ENCODE measurements around the gene HLA-DOA. TPM values are rescaled to one million over a fixed set of nuclear protein-coding genes. Genes with fewer than 3 reads are reported as not detected.

Gene HLA-DOA
- total RNA-seq, 1 experiment from 2014 or later: 0.14 TPM

DNA sequence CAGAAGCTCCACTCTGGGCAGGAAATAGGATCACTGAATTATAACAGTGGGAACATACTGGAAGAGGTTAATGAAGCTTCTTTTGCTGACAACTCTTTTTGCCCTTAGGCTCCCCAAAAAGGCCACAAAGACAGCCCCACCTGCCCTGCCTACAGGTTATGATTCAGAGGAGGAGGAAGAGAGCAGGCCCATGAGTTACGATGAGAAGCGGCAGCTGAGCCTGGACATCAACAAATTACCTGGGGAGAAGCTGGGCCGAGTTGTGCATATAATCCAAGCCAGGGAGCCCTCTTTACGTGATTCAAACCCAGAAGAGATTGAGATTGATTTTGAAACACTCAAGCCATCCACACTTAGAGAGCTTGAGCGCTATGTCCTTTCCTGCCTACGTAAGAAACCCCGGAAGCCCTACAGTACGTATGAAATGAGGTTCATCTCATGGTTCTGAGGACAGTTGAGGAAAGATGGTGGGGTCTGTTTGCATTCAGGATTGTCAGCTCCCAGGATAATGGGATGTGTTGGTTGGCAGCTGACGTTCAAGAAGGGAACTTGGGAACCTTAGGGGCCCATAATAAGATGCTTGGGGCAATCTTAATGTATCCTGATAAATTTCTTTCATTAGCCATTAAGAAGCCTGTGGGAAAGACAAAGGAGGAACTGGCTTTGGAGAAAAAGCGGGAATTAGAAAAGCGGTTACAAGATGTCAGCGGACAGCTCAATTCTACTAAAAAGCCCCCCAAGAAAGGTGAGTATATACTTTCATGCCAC lies 29.5 kb downstream of the HLA-DOA start:
- DNase-seq (ENCODE audit: low spot score): no peak

DNA sequence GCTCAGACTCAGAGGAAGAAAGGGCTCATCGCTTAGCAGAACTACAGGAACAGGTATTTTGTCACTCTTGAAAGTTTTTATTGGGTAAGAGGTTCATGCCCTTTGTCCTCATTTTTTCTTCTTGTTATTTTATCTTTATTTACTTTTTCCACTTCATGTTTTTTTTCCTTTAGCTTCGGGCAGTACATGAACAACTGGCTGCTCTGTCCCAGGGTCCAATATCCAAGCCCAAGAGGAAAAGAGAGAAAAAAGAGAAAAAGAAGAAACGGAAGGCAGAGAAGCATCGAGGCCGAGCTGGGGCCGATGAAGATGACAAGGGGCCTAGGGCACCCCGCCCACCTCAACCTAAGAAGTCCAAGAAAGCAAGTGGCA lies 31.5 kb downstream of the HLA-DOA start:
- no peak for DNase-seq (ENCODE audit: low spot score)

DNA sequence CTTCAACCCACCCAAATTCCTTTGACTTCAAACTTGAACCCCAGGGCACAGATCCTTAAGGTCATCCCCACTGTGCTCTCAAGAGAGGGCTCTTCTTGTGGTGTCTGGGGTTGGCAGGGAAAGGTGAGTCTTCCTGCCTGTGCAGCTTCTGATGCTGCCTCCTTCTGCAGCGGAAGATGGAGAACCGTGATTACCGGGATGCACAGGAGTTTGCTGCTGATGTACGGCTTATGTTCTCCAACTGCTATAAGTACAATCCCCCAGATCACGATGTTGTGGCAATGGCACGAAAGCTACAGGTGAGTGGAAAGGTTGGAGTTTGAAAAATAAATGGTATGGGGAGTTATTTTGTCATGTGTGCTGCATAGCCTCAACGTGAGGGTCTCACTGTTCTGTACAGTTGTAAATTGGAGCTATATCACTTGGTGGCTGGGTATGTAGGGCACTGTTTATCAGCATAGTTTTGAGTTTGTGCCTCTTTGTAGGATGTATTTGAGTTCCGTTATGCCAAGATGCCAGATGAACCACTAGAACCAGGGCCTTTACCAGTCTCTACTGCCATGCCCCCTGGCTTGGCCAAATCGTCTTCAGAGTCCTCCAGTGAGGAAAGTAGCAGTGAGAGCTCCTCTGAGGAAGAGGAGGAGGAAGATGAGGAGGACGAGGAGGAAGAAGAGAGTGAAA lies 32.0 kb downstream of the HLA-DOA start:
- DNase-seq (ENCODE audit: low spot score): no peak

DNA sequence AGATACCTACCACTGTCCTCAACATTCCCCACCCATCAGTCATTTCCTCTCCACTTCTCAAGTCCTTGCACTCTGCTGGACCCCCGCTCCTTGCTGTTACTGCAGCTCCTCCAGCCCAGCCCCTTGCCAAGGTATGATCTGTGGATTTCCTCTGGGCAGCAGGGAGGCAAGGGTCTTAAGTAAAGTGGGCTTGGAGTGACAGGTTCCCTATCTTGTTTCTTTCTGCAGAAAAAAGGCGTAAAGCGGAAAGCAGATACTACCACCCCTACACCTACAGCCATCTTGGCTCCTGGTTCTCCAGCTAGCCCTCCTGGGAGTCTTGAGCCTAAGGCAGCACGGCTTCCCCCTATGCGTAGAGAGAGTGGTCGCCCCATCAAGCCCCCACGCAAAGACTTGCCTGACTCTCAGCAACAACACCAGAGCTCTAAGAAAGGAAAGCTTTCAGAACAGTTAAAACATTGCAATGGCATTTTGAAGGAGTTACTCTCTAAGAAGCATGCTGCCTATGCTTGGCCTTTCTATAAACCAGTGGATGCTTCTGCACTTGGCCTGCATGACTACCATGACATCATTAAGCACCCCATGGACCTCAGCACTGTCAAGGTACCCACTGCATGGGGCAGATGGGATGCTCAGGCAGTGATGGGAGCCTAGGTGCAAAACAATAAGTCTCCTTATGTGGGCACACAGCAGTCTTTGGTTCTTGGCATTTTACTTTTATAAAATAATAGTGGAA lies 32.9 kb downstream of the HLA-DOA start:
- no peak for DNase-seq (ENCODE audit: low spot score)

DNA sequence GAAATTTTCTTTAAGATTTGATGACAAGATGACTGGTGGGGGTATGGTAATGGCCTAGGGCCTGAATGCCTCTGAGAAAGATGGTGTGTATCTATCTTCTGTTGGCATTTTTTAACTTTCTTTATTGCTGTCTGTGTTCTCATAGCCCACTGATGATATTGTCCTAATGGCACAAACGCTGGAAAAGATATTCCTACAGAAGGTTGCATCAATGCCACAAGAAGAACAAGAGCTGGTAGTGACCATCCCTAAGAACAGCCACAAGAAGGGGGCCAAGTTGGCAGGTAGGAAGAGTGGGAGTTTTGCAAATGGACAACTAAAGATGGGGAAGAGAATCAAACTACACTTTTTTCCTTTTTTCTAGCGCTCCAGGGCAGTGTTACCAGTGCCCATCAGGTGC lies 33.5 kb downstream of the HLA-DOA start:
- no peak for DNase-seq (ENCODE audit: low spot score)

DNA sequence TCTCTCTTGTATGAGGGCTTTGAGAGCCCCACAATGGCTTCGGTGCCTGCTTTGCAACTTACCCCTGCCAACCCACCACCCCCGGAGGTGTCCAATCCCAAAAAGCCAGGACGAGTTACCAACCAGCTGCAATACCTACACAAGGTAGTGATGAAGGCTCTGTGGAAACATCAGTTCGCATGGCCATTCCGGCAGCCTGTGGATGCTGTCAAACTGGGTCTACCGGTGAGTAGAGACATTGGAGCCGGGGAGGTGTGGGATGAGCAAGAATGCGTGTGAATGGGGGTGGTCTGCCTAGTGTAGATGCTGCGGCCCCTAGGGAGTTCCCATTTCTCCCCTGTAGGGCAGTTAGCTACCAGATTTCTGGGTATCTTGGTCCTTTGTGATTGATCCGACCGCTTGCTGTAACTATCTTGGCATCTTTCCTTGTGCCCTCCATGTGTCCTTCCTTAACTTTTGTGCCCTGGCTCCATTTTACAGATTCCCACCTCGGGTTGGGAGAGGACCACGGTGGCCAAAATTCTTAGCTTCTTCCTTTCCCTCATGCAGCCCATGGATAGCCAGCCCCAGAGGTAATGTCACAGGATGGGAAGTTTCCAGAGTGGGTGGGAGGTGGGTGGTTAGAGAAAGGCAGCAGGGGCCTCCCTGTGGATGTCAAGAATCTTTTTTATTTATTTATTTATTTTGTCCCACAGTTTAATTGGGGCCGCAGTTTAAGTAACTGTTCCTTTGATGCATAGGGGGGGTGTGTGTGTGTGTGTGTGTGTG lies 34.7 kb downstream of the HLA-DOA start:
- DNase-seq (ENCODE audit: low spot score): no peak

DNA sequence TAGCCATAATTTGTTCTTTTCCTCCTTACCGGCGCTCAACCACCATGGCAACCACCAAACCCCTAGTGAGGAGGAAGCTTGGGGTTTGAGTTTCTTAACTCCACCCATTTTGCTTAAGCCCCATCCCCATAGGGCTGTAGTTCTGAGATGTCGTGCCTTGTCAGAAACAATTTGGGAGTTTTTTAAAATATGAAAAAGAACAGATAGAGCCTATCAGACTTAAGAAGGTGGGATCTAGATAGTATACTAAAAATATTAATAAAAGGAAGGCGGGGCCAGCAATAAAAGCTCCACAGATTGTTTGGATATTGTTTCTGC lies 35.4 kb downstream of the HLA-DOA start:
- DNase-seq (ENCODE audit: low spot score): peak; percentile 38

DNA sequence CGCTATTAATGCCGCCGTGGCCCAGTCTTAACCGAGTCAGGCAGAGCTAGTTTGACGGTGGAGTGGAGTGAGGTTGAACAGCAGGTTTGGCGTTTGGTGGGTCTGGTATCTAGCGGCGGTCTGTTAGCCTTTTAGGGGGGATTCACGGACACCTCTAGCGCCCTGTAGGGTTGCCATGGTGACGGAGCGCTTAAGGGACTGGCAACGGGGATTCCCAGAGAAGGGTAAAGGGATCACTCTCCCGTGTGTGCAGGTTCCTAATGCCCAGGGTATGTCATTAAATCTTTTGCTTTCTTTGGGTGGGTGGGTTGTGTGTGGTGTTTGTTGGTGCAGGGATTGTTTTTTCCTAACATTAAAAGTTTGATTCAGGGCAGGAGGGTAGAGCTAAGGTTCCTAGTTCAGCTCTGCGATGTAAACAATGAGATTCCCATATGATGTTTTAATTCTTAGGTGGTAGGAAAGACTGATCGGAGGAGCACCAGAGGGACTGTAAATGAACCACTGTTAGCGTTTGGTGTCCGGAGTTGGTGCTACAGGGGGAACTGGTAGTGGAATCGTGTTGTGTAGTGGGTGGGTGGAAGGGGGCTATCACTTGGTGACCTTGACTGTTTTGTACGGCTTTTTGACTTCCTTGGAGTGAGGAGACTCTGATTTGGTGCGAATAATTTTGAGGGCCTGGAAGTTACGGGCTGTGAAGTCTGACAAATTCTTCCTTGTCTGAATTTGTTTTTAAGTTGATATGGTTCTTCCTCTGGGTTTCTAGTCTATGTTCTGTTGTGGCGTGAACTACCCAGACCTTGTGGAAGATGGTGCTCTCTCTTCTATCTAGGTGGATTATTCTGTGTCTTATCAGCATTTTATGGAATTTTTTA lies 36.0 kb downstream of the HLA-DOA start:
- peak; percentile 22 for DNase-seq (ENCODE audit: low spot score)

DNA sequence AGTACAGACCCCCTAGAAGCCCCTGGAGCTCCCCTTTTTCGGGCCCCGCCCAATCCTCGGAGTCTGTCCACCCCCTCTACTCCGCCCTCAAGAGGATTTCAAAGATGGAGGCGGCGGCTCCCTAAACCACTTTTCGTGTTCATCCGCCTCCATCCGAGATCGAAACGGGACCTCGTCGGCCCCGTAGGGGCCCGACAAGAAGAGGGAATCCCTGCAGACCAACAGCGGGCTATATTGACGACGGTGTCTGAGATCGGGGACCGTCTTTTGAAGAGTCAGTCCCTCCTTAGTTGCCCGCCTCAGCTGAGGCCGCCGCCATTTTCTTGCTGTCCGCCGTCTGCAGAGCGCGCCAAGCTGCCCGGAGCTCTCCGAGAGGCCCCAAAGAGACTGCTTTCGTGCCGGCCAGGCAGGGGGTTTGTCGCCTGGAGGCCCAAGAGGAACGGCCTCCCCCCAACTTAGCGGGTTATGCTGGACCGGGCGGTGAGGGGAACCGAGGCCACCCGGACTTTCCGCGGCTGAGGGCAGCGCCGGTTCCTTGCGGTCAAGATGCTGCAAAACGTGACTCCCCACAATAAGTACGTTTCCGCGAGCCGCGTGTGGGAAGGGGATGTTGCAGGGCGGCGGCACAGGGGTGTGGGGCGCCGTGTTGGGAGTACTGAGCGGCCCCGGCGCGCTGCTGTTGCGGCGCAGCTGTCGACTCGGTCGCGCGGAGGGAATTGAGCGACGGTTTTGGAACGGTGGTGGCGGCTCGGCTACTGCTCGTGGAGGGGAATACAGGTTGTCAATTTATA lies 36.8 kb downstream of the HLA-DOA start:
- no peak for DNase-seq (ENCODE audit: low spot score)

DNA sequence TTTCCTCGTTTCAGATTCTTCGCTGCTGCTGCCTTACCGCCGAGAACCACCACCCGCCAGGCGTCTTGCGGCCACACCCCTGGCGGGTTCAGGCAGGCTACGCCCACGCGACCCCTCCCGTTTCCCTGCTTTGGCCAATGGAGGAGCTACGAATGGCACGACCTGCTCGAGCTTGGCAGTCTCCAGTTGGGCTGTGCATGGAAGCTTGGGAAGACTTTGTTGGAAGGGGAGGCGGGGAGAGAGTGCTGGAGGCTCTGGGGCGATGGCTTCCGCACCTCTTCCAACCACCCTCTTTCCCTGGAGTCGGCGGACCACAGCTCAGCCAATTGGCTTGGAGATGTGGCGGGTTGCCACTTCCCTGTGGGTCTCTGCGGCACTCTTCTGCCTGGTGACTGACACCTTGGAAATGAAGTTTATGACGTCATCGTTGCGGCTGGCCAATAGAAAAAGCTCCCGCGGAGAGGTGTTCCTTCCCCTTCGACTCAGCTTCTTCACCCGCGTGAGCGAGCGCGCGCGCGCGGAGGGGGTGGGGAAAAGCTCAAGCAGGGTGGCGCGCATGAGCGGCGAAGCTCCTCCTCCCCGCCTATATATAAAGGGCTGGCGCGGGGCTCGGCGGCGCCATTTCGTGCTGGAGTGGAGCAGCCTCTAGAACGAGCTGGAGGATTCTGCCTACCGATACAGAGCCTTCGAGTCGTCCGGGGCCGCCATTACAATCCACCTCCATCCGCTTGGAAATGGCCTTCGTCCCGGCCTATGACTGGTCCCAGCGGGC lies 37.6 kb downstream of the HLA-DOA start:
- DNase-seq (ENCODE audit: low spot score): peak; percentile 99

DNA sequence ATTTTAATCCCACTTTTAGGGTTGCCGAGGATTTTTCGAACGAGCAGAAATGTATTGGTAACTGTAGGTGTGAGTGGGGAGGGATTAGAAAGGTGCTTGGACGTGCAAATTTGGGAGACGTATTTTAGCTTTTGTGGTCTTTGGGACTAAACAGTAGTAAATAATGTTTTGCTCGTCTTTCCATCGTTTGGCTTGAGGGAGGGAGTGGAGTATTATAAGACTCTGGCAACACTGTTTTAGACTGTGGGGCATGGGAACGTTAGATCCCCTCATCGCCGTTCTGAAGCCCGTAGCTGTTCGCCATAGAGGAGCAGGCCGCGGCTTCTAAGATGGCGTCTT lies 38.2 kb downstream of the HLA-DOA start:
- no peak for DNase-seq (ENCODE audit: low spot score)

DNA sequence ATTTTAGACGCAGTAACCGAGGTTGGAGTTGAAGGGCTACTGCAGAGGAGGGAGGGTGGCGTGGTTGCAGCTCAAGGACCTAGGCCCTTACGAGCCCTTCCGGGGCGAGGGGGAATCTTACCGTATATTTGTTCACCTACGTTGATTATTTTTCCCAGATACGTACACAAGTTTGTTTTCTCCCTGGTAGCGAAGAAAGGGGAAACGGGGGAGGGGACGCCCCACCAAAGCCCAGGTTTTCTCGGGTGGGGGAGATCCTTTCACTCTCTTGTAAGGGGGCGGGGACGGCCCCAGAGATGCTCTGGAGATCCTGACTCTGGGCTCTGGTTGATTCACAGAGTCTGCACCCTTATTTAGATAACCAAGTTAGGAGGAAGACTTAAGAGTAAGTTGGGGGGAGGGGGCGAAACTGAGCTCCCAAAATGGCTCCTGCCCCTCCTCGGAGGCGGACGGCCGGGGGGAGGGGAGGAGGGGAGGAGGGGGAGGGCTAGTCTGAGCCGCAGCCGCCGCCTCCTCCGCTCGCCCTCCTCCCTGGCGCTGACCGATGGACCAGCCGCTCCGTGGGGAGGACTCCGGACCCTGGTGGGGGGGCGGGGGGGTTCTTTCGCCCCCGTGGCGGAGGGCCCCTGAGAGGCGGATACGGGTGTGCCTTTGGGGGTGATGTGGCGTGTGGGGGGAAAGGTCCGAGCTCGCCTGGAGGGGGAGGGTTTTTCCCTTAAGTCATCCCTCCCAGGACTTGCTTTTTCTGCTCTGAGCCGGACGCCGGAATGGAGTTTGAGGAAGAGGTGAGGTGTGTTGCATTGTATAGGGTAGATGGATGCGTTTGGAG lies 38.8 kb downstream of the HLA-DOA start:
- DNase-seq (ENCODE audit: low spot score): peak; percentile 83

DNA sequence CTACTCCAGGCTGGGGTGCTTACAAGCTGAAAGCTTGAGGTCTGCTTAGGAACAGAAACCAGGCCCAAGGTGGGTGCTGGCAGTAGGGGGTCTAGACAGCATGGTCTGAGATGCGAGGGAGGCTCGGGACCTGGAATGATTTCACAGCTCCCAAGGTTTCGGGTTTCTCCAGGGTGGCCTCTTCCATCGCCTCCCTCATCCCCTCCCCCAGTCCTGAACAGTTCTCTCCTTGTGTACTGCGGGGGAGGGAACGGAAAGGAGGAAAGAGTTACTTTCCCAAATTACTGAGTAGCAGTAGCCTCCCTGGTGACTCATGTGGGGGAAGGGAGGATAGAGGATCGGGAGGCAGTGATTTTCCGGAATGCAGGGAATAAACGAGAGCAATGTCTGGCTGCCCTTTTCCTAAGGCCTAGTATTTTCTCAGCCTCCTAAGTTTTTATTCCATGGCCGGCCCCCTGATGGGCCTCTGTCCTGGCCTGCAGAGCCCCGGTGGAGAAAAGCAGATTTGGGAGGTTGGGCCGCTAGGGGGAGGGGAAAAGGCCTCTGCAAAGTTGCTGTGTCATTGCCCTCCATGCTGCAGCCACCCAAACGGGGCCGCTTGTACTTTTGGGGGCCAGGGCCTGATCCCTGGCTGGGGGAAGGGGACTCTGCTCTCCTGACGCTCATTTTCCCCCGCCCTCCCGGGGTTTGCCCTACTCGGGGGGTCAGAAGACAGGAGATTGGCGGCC lies 39.5 kb downstream of the HLA-DOA start:
- peak; percentile 95 for DNase-seq (ENCODE audit: low spot score)

DNA sequence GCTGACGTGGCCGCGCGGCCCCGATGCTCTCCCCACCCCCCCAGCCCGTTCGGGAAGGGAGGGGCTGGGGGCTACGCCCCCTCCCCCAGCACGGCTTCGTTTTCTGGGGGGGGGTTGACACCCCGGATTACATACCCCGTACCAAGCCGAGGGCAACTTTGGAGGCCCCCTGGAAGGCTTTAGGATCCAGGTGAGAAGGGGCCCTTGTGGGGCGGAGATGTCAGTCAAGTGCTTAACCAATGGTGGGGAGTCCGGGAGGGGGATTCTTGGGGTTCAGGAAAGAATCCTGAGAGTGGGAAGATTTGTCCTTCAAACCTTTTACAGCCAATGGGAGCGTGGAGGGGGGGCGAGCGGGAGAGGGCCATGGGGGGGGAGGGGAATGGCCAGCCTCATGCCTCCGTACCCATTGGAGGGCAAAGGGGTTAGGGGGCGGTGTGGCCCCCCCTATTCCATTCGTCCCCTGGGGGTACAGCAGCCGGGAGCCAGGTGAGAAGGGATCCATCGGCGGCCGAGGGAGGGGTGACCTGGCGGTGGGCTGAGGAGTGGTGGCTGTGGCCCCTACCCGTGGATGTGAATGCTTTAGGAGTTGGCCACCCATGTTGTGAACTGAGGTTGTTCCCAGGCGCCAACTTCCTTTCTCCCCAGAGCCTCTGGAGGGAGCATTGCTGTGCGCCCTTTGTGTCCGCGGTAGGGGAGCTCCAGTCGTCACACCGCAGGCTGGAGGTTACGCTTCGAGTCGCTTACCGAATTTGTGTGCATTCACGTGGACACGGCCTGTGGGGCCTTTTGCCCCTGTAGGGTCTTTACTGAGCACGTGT lies 40.3 kb downstream of the HLA-DOA start:
- DNase-seq (ENCODE audit: low spot score): peak; percentile 78

DNA sequence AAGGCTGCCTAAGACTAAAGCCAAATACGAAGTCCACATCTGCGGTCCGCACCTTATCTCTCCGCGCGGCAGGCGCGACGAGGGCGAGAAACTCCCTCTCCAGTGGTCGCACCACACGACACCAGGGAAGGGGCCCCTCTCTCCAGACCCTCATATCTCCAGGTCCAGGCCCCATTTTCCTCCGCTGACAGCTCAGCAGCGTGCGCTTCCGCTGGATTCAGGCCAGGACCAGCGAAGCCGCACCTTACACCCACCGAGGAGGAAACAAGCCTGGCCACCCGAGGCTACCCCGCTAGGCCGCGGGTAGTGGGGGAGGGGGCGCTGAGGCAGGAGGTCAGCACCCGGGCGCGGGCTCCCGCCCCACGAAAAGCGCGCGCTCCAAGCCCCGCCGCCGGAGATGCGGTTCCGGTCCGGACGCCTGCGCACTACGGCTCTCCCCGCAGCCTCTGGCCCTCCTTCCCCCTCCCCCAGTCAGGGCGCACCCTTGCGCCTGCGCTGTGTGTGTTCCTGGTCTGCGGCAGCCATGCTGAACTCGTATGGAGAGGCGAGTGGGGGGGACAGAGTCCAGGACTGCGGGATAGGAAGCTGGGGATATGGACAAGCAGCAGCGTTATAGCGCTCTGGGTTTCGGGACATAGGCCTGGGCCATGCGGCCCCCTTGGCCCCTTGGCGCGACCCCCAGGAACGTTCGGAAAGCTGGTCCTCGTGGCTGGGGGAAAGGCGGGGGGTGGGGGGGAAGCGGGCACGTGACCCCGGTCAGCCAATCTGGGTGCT lies 41.1 kb downstream of the HLA-DOA start, which contains the start of gene BRD2:
Gene BRD2, plus strand, starts transcription at position 502 of the 774 bp plus-strand sequence. CDS start 4,305 bp downstream, outside the sequence.
- peak; percentile 97 for DNase-seq (ENCODE audit: low spot score)
